Activated CD8-positive, alpha-beta memory T cell treated with anti-CD3 and anti-CD28 coated beads for 36 hours (primary cell): ENCODE results near the gene TACC2. TPM values are rescaled to one million over a fixed set of nuclear protein-coding genes. Genes with fewer than 3 reads are reported as not detected.

Source experiments
- CTCF ChIA-PET: fragments of 350-600 bp; sonication (Branson Sonifier 250); formaldehyde crosslinking; loops from one replicate; lab custom pipeline; 2021; ENCODE audit warnings: antibody characterized with exemption; lab: Charles Lee
- POLR2A ChIA-PET: fragments of 350-600 bp; sonication (Branson Sonifier 250); formaldehyde crosslinking; loops from one replicate; lab custom pipeline; 2021; ENCODE audit warnings: antibody characterized with exemption; lab: Charles Lee
- total RNA-seq, 2 experiments: library from RNA; stranded (reverse); gene quantifications; one replicate each; pipeline ENCODE4 v1.2.3, GENCODE V29; 2021

Gene TACC2
- total RNA-seq, 2 experiments from 2014 or later, result not detected

DNA sequence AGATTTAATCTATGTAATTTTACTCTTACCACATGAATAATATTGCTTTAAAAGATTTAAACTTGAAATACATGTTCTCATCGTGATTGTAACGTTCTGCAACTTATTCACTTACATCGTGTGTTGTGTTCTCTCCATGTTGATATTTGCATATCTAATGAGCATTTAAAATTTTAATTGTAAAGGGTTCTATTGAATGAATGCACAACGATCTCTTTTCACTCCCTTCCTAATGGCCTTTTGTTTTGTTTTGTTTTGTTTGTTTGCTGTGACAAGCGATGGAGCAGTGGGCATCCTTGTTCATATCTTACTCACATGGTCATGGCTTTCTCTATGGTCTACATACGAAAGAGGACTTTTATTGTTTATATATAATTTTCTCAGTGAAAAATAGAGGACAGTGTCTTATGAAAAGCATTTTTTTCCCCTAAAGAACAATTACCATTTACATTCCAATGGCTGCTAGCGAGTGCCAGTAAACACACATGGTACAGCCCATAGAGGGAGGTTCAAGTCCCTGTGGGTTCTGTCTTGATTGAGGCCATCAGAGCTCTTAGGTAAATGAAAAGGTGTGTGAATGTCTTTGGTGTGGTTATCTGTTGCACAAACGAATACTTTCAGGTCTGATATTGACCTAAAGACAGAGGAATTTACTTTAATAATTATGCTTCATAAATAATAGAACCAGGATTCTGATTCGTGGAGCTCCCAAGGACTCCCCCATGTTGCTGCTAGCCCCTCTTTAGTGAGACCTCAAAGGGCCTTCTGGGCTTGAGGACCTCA is 314.5 kb downstream of the TACC2 start:
- POLR2A ChIA-PET, result no interaction called here
- CTCF ChIA-PET, result no interaction called here

Other genes starting within 250 kb of the TACC2 start
- 10 to 100 TPM; 32.2 to 34.0 TPM for gene ATE1, start 61.1 kb upstream of the TACC2 start, total RNA-seq
- gene NSMCE4A, start 13.9 kb upstream of the TACC2 start, total RNA-seq, result 10 to 100 TPM; 64.8 to 69.6 TPM